PC-3 (cell line): Measurements from ENCODE around the gene STK38L. TPM values are rescaled to one million over a fixed set of nuclear protein-coding genes. Genes with fewer than 3 reads are reported as not detected.

Experiments
- ATAC-seq: fragments of 200-7000 bp; cut with Tn5 transposase; 2 replicates; pipeline ENCODE4 v1.9.1; 2020; ENCODE audit warnings: mild to moderate bottlenecking, moderate library complexity
- BruUV-seq: library from RNA; stranded (reverse); fragments of 400-500 nt; replicated peaks from 2 replicates; lab custom pipeline; 2021; lab: Mats Ljungman, UMichigan
- CTCF ChIA-PET: fragments of 300-600 bp; sonication (Branson Sonifier 250); formaldehyde crosslinking; loops from one replicate; lab custom pipeline; 2022; ENCODE audit warnings: antibody characterized with exemption; lab: Charles Lee
- POLR2A ChIA-PET: fragments of 300-600 bp; sonication (Branson Sonifier 250); formaldehyde crosslinking; loops from one replicate; lab custom pipeline; 2022; ENCODE audit warnings: antibody characterized with exemption; ENCODE audit not compliant: unreplicated experiment; lab: Charles Lee
- DNase-seq: peaks from one replicate; pipeline ENCODE4 v3.0.0-alpha.2; 2015
- H2AFZ ChIP-seq: fragments of 300-600 bp; sonication (generic); 2 replicates; pipeline ENCODE4 v1.6.0; 2016; ENCODE audit warnings: antibody characterized with exemption, low read length
- H3F3A ChIP-seq: fragments of 300-600 bp; sonication (generic); one replicate; pipeline ENCODE4 v1.6.0; 2017; ENCODE audit warnings: antibody characterized with exemption, low read length, control low read depth, mild to moderate bottlenecking; ENCODE audit not compliant: unreplicated experiment
- H3K27ac ChIP-seq: fragments of 300-600 bp; sonication (generic); 2 replicates; pipeline ENCODE4 v1.5.1; 2016; ENCODE audit warnings: mild to moderate bottlenecking, low read length
- H3K27me3 ChIP-seq: fragments of 300-600 bp; sonication (generic); 2 replicates; pipeline ENCODE4 v1.6.1; 2016; ENCODE audit warnings: low read length, mixed read lengths
- H3K36me3 ChIP-seq: fragments of 300-600 bp; sonication (generic); 2 replicates; pipeline ENCODE4 v1.6.1; 2016; ENCODE audit warnings: low read depth, mixed run types, low read length, mixed read lengths
- H3K4me1 ChIP-seq: fragments of 300-600 bp; sonication (generic); 2 replicates; pipeline ENCODE4 v1.5.1; 2016; ENCODE audit warnings: low read length; ENCODE audit not compliant: insufficient read depth
- H3K4me2 ChIP-seq: fragments of 300-600 bp; sonication (generic); 2 replicates; pipeline ENCODE4 v1.6.0; 2016; ENCODE audit warnings: low read length
- H3K4me3 ChIP-seq: fragments of 300-600 bp; sonication (generic); 2 replicates; pipeline ENCODE4 v1.5.1; 2016; ENCODE audit warnings: mild to moderate bottlenecking, low read length, mixed read lengths
- H3K79me2 ChIP-seq: fragments of 300-600 bp; sonication (generic); 2 replicates; pipeline ENCODE4 v1.6.1; 2017; ENCODE audit warnings: low read length, mixed read lengths
- H3K9ac ChIP-seq: fragments of 300-600 bp; sonication (generic); 2 replicates; pipeline ENCODE4 v1.6.0; 2016; ENCODE audit warnings: mild to moderate bottlenecking, low read length
- H3K9me2 ChIP-seq: fragments of 300-600 bp; sonication (generic); replicated peaks from 2 replicates; pipeline ENCODE4 v1.6.1; 2016; ENCODE audit warnings: mixed run types, low read length, mixed read lengths
- H3K9me3 ChIP-seq: fragments of 300-600 bp; sonication (generic); 2 replicates; pipeline ENCODE4 v1.6.1; 2016; ENCODE audit warnings: low read length, mixed read lengths
- H4K20me1 ChIP-seq: fragments of 300-600 bp; sonication (generic); 2 replicates; pipeline ENCODE4 v1.6.1; 2016; ENCODE audit warnings: low read length, mixed read lengths
- CTCF ChIP-seq: fragments of 300-600 bp; sonication (generic); conservative IDR thresholded peaks from 2 replicates; pipeline ENCODE4 v1.5.1; 2017; ENCODE audit warnings: antibody characterized with exemption, low read depth, mild to moderate bottlenecking, low read length
- EZH2 ChIP-seq: fragments of 300-600 bp; sonication (generic); IDR thresholded peaks from one replicate; pipeline ENCODE4 v1.6.1; 2017; ENCODE audit warnings: antibody characterized with exemption, mild to moderate bottlenecking, low read length; ENCODE audit not compliant: unreplicated experiment
- EZH2phosphoT487 ChIP-seq: fragments of 300-600 bp; sonication (generic); IDR thresholded peaks from 2 replicates; pipeline ENCODE4 v1.6.1; 2018; ENCODE audit warnings: mild to moderate bottlenecking, antibody characterized with exemption, low read length, borderline replicate concordance
- intact Hi-C: fragments of 100-400 bp; cut with micrococcal nuclease; formaldehyde crosslinking; loops from 2 replicates; pipeline ENCODE4 v1.9.0; 2023
- total RNA-seq: library from RNA; depleted of rRNA; stranded (reverse); fragments of >200 nt; gene quantifications from 2 replicates; pipeline ENCODE4 v1.2.3, GENCODE V29; 2014; rRNA removed

Gene STK38L
- total RNA-seq, 1 experiment from 2014 or later, result 32.3 TPM

GRCh38 chr12:27366621-27367020 lies 122.5 kb downstream of the STK38L start:
- peaks cover 22% of the 10 kb centered on the region for H3K4me1 ChIP-seq
- H3K4me3 ChIP-seq, result no peak overlapping the region
- H3K9ac ChIP-seq, result no peak overlapping the region
- H3K4me2 ChIP-seq, result peak overlapping the region; percentile 26
- H3K27me3 ChIP-seq, result no peaks in the 10 kb centered on the region
- ChIA-PET POLR2A (interaction anchor here (0.6 to 1.0 kb wide), 5 partner anchors 8 to 47 kb away, joined by 3 to 30 read pairs (median 3); partner anchors contain the start of gene BMAL2), CTCF (interaction anchor here (0.6 kb wide), 1 partner anchor 1533 kb away, joined by 5 read pairs; no protein-coding TSS in a partner anchor)
- ATAC-seq (peak; percentile 88), DNase-seq (peak; percentile 80)
- peaks cover 59% of the 10 kb centered on the region for H3K79me2 ChIP-seq
- intact Hi-C loops, result loop anchor here (2.0 kb wide), 1 partner anchor 36 kb away; no protein-coding TSS in a partner anchor
- H3K27ac ChIP-seq, result peak overlapping the region; percentile 39
- no TSS peak for BruUV-seq
- H4K20me1 ChIP-seq, result peaks cover 4% of the 10 kb centered on the region; the same call in 1 of the 2 replicates
- no peaks in the 10 kb centered on the region for H3K9me2 ChIP-seq
- peaks cover 44% of the 10 kb centered on the region for H3K36me3 ChIP-seq
- H3K9me3 ChIP-seq, result no peaks in the 10 kb centered on the region
- no peak for TF ChIP-seq EZH2phosphoT487
- no peaks in the 10 kb centered on the region for H3F3A ChIP-seq
- H2AFZ ChIP-seq, result no peak overlapping the region

GRCh38 chr12:27367078-27367477 lies 123.0 kb downstream of the STK38L start:
- POLR2A ChIA-PET, result interaction anchor here (0.6 to 1.0 kb wide), 5 partner anchors 8 to 48 kb away, joined by 3 to 30 read pairs (median 3); partner anchors contain the start of gene BMAL2
- TF ChIP-seq EZH2, result no peak
- TF ChIP-seq EZH2phosphoT487, result no peak
- TF ChIP-seq CTCF, result no peak
- Histone ChIP-seq H3K4me3 (no peak overlapping the region), H3K9ac (no peak overlapping the region), H2AFZ (no peak overlapping the region), H3K9me2 (no peaks in the 10 kb centered on the region), H4K20me1 (peaks cover 4% of the 10 kb centered on the region; the same call in 1 of the 2 replicates), H3F3A (no peaks in the 10 kb centered on the region), H3K27me3 (no peaks in the 10 kb centered on the region), H3K79me2 (peaks cover 54% of the 10 kb centered on the region), H3K4me1 (peaks cover 22% of the 10 kb centered on the region), H3K4me2 (peak overlapping the region; percentile 26), H3K9me3 (no peaks in the 10 kb centered on the region), H3K27ac (peak overlapping the region; percentile 39), H3K36me3 (peaks cover 47% of the 10 kb centered on the region)
- ATAC-seq (peak; percentile 63), DNase-seq (peak; percentile 37)
- CTCF ChIA-PET, result interaction anchor here (0.6 kb wide), 1 partner anchor 1533 kb away, joined by 5 read pairs; no protein-coding TSS in a partner anchor
- no TSS peak for BruUV-seq
- intact Hi-C loops, result loop anchor here (2.0 kb wide), 1 partner anchor 36 kb away; no protein-coding TSS in a partner anchor

Other genes with a start within 250 kb of the STK38L start
- 109 and 114 TPM in 2 replicates for gene TM7SF3, start 229.9 kb upstream of the STK38L start, total RNA-seq
- 41.8 and 59.8 TPM in 2 replicates for gene MED21, start 221.7 kb upstream of the STK38L start, total RNA-seq
- not detected in 2 replicates for gene C12orf71, start 161.7 kb upstream of the STK38L start, total RNA-seq
- 126 and 137 TPM in 2 replicates for gene BMAL2, start 88.5 kb downstream of the STK38L start, total RNA-seq
- gene SMCO2, start 202.4 kb downstream of the STK38L start, total RNA-seq, result 0.69 and 1.7 TPM in 2 replicates